KOPT-K1 (cell line): Measurements from ENCODE around the gene PDIA5.

Experiments
- H3K27ac ChIP-seq: fragments of 200-600 bp; sonication (generic); 2 replicates; pipeline ENCODE4 v1.5.1; 2016; ENCODE audit warnings: antibody characterized with exemption, mild to moderate bottlenecking, low read depth, low read length; ENCODE audit not compliant: poor library complexity, severe bottlenecking
- H3K36me3 ChIP-seq: fragments of 200-600 bp; sonication (generic); 2 replicates; pipeline ENCODE4 v1.5.1; 2017; ENCODE audit warnings: antibody characterized with exemption, mild to moderate bottlenecking, low read length, moderate library complexity; ENCODE audit not compliant: insufficient read depth
- H3K9me3 ChIP-seq: fragments of 200-600 bp; sonication (generic); 2 replicates; pipeline ENCODE4 v1.5.1; 2017; ENCODE audit warnings: antibody characterized with exemption, low read length, mild to moderate bottlenecking; ENCODE audit not compliant: insufficient read depth, poor library complexity, severe bottlenecking

PDIA5 gene

DNA sequence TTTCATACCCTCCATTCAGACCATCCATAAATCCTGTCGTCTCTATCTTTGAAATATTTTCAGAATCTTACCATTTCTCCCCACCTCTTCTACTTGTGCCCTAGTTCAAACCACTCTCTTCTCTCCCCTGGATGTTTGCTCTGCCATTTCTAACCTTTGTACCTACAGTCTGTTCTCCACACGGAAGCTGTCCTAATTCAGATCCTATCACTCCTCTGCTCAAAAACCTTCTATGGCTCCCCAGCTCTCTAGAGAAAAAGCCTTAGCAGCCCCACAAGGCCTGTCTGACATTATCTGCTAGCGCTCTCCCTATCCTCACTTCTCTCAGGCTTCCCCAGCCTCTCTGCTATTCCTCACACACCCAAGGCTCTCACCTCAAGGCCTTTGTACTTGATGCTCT lies 34.8 kb upstream of the PDIA5 start:
- H3K9me3 ChIP-seq, result no peaks in the 10 kb centered on the region
- no peak overlapping the region for H3K27ac ChIP-seq
- no peaks in the 10 kb centered on the region for H3K36me3 ChIP-seq

DNA sequence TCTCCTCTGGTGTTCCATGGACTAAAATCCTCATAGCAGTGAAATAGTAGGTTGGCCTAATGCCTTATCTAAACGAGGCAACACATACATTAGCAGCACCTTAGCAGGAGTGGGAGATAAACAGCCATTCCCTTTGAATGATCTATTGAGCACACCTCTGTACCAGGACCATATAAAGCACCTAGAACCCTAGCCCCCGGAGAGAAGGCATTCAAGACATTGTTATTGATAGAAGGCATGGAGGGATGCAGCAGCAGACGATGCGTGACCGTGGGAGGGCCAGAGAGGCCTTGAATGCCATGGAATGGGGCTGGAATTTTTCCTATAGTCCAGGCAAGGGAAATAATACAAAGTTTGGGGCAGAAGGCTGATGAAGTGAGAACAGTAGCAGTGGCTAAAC lies 32.7 kb upstream of the PDIA5 start:
- no peak overlapping the region for H3K27ac ChIP-seq
- no peaks in the 10 kb centered on the region for H3K9me3 ChIP-seq
- H3K36me3 ChIP-seq, result no peaks in the 10 kb centered on the region

DNA sequence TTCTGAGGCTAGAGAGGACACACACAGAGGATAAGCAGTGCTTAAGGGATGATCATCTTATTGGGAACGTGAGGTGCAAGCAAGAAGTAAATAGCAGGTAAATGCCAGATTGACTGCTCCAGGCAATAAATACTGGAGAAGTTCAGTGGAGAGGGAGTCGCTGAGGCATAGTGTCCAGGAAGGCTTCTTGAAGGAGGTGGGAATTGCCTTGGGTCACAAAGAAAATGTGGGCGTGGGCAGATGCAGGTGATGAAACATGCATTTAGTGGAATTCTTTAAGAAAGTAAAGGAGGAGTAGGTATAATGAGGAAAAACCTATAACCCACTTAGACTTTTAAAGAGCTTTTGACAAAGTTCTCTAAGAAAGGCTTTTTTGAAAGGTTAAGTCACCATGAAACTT lies 31.8 kb upstream of the PDIA5 start:
- Histone ChIP-seq H3K36me3 (no peaks in the 10 kb centered on the region), H3K27ac (no peak overlapping the region), H3K9me3 (no peaks in the 10 kb centered on the region)

DNA sequence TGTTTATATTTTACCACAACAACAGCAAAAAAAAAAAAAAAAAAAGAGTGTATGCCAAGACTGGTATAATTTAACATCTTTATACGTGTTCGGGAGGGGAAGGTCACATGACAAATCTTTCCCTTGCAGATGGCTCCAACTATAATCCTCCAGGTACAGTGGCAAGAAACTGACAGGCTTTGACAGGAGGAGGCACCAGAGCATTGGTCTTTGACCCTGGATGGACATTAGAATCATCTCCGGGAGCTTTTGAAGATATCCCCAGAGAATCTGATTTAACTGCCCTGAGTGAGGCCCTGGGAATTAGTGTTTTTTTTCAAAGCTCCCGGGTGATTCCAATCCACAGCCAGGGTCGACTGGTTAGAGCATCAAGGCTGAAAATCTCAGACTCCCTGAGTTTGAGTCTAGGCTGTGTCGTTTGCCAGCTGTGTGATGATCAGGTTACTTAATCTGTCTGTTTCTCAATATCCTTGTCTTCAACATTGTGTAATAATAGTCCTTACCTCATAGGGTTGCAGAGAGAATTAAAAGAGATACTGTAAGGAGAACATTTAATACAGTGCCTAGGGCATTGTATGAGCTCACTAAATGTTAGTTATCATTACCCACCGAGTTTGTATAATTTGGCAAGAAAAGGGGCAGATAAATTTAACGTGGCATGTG lies 30.3 kb upstream of the PDIA5 start:
- Histone ChIP-seq H3K9me3 (no peaks in the 10 kb centered on the region), H3K27ac (no peak overlapping the region)

DNA sequence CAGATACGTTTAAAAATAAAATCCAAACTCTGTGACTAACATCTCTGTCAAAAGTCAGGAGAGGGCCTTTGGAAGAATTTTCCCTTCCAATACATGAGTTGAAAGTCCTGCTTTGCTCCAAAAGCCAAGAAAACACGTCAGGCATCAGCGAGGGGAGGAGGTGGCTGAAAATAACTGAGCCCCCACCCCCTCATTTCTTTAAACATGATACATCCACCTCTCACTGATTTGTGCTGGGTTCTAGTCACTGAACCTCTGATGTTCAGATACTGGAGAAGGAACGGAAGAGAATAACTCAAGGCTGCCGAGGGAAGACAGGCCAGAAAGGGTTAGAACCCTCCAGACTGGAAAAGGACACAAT lies 29.8 kb upstream of the PDIA5 start:
- H3K36me3 ChIP-seq, result no peaks in the 10 kb centered on the region
- H3K27ac ChIP-seq, result no peak overlapping the region

More for the DNA sequence above, 30.3 kb upstream of the PDIA5 start:
- no peaks in the 10 kb centered on the region for H3K36me3 ChIP-seq

DNA sequence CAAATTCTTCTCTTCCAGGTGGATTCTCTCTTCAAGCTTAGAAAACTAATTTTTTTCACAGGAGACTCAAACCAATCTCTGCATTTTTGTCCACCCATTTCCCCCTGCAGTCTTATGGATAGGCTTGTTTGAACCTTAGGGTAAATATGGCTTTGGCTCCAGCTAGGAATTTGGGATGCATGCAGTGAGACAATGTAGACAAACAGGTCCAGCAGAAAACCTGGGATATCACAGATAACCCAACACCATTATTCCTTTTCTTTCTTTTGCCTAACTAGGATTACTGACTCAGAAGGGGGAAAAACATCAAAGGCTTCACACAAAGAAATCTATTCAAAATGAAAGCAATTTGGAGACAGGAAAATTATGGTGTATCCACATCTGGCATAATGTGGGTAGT lies 28.1 kb upstream of the PDIA5 start:
- Histone ChIP-seq H3K36me3 (no peaks in the 10 kb centered on the region), H3K27ac (no peak overlapping the region), H3K9me3 (no peaks in the 10 kb centered on the region)

More for the DNA sequence above, 29.8 kb upstream of the PDIA5 start:
- H3K9me3 ChIP-seq, result no peaks in the 10 kb centered on the region

DNA sequence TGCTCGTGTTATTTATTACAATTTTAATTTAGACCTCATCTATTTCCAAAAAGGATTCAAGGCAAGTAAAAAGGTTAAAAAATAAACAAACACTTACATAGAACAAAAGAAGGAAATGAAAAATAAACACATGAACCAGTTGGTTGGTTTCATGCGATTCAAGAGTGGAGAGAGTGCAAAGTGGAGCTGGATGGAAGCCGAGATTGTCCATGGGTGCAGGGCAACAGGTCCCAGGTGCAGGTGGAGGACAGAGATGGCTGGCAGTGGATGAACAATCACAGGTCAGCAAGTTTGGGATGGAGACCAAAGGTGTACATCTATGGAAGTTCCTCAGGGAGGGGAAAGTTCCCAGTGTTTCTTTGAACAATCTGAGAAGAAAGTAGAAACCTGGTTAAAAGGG lies 27.6 kb upstream of the PDIA5 start:
- Histone ChIP-seq H3K9me3 (no peaks in the 10 kb centered on the region), H3K36me3 (no peaks in the 10 kb centered on the region), H3K27ac (no peak overlapping the region)

DNA sequence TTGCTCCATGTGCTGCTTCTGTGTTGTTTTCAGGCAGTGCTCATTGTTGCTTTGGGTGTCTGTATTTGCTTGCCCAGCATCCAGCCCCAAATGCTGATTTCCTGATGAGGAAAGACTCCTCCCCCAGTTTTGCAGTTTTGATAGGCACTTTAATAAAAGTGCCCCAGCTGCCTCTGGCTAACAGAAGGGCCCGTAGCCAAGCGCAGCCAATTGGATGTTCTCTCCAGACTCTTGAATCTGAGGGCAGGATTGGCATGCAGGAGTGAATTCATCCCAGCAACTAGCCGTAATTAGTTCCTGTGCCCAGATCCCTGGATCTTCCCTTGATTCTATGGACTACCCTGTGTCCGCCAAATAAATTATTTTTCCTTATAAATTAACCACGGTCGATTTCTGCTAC lies 24.4 kb upstream of the PDIA5 start:
- H3K9me3 ChIP-seq, result no peaks in the 10 kb centered on the region
- H3K36me3 ChIP-seq, result no peaks in the 10 kb centered on the region
- H3K27ac ChIP-seq, result no peak overlapping the region

DNA sequence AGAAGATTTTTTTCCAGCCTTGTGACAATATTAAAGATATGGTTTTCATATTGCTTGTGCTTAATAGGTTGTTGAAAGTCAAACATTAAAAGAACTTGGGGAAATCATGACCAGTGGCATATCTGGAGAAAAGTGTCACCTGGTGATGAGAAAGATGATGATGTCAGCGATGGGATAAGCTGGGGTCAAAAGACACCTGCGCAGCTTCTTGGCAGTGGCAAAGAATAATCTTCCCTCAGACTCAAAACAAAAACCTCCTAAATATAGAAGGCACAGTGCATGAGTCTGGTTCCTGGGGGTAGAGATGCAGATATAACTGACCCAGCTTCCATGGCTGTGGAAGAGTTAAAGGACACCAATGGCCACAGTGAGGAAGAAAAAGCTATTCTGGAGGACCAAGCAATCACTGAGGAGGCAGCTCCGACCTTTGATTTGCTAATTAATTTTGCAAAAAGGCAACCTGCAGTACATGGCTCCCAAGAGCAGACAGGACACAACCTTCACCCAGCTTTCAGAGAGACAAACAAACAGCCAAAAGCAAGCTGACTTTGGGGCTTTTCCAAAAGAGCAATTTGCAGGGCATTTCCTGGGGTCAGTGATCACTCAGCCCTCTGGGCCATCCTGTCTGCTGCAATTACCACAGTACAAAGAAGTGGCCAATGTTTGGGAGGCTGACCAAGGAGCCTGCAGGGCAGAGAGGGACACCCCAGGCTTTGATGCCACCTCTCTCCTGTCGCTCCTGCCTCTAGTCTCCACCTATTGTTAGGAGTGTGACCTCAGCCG lies 21.7 kb upstream of the PDIA5 start:
- no peaks in the 10 kb centered on the region for H3K36me3 ChIP-seq
- no peak overlapping the region for H3K27ac ChIP-seq
- no peaks in the 10 kb centered on the region for H3K9me3 ChIP-seq

DNA sequence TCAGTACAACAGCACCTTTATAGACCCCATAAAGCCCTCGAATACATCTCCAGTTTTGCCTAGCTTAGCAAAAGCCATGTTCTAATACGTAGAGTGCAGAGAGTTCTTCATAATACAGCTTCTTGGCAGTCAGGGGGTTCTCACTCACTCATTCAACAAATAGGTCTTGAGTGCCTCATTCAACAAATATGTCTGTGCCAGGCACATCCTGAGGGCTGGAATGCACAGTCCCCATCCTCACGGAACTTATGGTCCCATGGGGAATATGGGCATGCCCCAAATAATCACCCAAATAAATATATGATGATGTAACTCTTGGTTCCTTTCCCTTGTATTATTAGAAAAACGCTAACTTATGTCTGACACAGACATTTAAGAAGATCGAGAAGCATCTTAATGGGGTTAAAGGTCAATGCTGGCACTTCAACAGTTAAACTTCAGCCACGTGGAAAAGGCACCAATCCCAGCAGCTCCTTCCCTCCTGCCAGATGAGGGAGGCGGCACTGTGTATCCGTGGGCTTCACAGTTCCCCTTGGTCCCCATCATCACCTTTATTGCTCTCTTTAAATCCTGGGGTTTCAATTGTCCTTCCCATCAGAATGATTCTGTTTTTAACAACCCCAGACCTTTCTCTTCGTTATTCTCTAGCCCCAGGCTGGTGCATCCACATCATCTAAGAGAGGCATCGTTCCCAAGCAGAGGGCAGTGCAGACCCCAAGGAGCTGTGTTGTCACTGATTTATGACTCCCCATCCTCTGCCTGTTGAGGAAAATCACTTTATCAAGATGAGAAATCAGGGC lies 20.4 kb upstream of the PDIA5 start:
- no peaks in the 10 kb centered on the region for H3K9me3 ChIP-seq
- H3K36me3 ChIP-seq, result no peaks in the 10 kb centered on the region
- H3K27ac ChIP-seq, result no peak overlapping the region

DNA sequence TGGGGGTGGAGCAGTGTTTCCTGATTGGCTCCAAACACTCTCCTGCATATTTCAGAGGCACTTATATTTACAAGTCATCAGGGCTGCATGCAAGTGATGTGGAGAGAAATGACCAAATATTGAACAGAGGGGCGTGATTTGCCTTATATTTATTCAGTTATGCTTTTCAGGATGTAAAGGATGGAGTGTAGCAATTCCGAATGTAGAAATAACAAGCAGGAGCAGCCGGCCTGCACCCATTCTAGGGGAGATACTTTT lies 19.8 kb upstream of the PDIA5 start:
- no peak overlapping the region for H3K27ac ChIP-seq
- H3K9me3 ChIP-seq, result no peaks in the 10 kb centered on the region
- H3K36me3 ChIP-seq, result no peaks in the 10 kb centered on the region

DNA sequence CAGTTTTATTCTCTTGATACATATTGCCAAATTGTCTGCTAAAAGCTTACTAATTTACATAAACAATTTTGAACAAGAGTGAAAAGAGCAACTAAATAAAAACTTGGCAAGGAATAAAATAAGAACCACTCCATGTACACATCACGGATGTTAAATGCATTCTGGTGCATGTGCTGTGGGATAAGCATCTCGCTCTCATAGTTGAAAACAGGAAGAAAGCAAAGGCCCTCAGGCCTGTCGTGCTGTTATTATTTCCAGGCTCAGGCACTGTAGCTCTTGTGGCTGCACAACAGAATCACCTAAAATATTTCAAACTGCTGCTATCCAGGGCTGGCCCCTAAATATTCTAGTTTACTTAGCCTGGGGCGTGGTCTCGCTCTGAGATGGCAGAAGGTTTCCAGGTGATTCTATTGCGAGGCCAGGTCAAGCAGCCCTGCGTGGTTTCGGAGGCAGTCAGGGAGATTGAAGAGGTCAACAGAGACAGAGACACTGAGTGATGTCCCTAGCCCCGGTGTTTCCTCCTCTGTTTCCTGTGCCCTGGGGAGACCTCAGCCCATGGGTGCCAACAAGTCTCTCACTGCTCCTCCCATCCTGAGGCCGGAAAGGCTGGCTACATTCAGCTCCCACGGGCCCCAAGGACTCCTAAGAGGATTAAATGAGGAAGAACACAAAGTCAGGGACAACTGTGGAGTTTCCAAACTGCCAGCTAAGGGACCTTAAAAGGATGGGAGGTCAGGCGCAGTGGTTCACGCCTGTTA lies 18.2 kb upstream of the PDIA5 start:
- H3K9me3 ChIP-seq, result no peaks in the 10 kb centered on the region
- H3K36me3 ChIP-seq, result no peaks in the 10 kb centered on the region
- H3K27ac ChIP-seq, result no peak overlapping the region

DNA sequence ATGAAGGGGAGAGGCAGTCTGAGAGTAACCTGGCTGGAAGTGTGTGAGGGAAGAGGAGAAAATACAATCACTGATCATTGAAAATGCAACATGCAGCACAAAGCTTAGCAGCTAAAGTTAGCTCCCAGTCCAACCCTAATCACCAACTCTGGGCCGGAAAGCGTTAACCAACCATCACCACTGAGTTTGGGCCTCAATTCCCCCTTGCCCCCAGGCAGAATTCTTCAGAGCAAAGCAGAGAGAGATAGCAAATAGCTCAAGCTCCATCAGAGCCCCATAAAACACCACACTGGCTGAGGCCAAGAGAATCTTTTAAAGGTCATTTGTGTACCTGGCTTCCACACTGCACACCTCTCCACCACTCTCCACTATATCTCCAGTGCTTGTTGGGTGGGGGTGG lies 16.2 kb upstream of the PDIA5 start:
- H3K36me3 ChIP-seq, result no peaks in the 10 kb centered on the region
- H3K9me3 ChIP-seq, result no peaks in the 10 kb centered on the region
- H3K27ac ChIP-seq, result no peak overlapping the region

DNA sequence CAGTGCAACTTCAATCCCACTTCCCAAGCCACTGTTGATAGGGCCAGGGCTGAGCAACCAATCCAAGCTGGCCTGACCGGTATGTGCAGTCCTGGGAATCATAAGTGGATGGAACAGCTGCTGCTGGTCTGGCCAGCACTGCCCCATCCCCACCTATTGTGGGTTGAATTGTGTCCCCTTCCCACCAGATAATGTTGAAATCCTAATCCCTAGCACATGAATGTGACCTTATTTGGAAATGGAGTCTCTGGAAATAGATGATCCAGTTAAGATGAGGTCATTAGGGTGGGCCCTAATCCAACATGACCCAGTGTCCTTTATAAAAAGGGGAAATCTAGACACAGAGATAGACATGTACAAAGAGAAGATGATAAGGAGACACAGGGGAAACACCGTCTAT lies 13.7 kb upstream of the PDIA5 start:
- H3K9me3 ChIP-seq, result no peaks in the 10 kb centered on the region
- no peak overlapping the region for H3K27ac ChIP-seq

DNA sequence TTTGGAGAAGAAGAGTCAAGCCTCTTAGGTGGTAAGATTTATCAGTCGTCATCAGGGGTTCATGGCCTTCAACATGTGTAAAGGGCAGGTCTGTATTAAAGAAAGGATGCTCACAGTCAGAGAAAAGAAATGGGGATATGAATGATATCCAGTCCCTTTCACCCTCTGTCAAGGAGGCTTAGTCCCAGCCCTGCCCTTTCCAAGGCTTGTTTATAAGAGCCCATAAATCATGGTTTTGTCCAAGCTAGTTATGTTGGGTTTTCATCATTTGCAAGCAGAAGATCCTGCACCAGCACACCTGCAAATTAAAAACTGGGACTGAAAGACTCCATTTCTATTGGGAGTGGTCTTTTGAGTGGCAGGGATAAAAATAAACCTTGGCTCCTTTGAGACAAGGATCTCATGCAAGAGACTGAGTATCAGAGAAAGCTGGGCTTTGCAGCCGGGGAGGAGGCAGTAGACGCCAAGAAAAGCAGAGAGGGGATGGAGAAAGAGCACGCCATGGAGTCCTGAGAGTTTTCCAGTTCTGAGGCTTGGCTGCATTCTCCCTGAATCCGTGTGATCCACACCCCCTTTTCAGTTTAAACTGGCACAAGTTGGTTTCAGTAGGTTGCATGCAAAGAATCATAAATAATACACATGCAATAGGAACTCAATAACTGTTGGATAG lies 12.6 kb upstream of the PDIA5 start:
- Histone ChIP-seq H3K9me3 (no peaks in the 10 kb centered on the region), H3K36me3 (no peaks in the 10 kb centered on the region), H3K27ac (no peak overlapping the region)

More for the DNA sequence above, 13.7 kb upstream of the PDIA5 start:
- H3K36me3 ChIP-seq, result no peaks in the 10 kb centered on the region
